GM21367 (cell line): ENCODE results near the gene SNRNP25.

Source experiments
- ATAC-seq: cut with Tn5 transposase; IDR thresholded peaks from one replicate; pipeline ENCODE4 v1.9.1; 2021; ENCODE audit not compliant: unreplicated experiment

SNRNP25 gene

DNA sequence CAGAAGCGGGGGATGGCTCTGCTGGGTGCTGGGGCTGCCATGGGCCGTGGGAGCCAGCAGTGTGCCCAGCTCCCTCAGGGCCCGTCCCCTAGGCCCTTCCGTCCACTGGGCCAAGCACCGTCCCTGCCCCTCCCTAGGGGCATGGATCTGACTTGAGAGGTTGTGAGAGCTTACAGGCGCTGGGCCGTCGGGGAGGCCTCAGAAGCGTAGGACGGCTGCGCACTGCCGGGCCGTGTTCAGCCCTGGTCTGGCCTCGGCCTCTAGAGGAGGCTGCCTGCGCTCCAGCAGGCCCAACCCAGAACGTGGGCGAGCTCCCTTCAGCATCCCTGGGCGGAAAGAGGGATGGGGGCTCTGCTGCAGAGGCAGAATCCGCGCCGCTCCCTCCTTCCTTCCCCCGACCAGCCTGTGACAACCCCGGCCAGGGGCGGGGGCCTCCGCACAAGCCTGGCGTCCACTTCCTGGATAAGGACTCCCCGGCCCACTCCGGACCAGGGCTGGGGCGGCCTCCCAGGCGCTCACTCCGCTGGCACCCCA is 23.7 kb downstream of the SNRNP25 start:
- peak; percentile 23 for ATAC-seq

DNA sequence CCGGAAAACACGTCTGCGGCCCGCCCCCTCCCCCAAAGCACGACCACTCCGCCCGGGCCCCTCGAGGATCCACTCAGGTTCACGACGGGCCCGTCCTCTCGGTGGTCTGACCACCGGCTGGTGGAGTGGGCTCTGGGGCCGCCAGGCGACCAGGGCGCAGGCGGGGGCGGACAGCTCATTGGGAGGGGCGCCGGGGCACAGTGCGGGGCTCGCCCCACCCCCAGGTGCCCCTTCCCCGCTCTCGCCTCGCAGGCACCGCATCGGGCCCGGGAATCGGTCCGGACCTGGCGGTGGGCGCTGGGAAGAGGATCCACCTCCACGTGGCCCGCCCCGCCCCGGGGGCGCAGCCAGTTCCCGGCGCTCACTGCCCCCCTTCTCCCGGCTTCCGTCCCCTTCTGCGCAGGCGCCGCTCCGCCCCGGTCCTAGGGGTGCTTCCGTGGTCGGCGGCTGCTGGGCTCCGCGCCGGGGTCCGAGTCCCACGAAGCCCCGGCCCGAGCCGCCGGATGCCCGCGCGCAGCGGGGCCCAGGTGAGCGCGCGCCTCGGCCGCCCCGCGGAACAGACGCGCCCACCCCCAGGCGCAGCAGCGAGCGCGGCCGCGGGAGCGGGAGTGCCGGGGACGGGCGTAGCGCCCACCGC is 24.3 kb downstream of the SNRNP25 start, which contains the start of gene MPG:
Gene MPG, plus strand, starts transcription at position 419 of the 637 bp plus-strand sequence. Its CDS starts 85 bp downstream, at position 504.
- peak; percentile 40 for ATAC-seq

DNA sequence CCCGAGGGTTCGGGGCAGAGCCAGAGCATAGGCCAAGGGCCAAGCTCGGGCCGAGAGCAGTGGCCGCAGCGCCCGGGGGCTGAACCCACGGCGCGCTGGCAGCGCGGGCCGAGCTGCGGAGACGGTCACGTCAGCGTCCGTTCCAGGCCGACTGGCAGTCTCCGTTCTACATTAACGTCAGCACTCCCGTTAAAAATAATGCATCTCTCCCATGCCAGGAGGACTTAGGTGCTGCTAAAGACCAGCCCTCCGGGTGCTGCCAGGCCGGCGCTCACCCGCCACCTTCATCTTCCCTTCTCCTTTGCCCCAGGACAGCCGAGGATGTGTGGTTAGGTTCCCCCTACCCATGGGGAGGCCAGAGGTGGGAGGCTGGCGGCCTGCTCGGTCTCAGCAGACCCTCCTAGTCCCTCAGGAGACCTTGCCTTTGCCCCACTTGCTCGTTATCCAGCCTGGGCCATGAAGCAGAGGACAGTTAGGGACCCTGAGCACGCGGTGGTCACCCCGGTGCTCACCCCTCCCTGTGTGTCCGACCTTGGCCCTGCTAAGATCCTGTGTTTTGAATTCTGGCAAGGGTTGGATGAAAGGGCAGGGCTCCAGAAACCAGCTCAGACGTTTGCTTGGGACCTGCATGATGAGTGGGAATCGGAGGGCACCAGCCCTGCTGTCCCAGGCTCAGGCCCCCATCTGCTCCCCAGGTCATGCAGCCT is 25.0 kb downstream of the SNRNP25 start:
- ATAC-seq, result no peak

DNA sequence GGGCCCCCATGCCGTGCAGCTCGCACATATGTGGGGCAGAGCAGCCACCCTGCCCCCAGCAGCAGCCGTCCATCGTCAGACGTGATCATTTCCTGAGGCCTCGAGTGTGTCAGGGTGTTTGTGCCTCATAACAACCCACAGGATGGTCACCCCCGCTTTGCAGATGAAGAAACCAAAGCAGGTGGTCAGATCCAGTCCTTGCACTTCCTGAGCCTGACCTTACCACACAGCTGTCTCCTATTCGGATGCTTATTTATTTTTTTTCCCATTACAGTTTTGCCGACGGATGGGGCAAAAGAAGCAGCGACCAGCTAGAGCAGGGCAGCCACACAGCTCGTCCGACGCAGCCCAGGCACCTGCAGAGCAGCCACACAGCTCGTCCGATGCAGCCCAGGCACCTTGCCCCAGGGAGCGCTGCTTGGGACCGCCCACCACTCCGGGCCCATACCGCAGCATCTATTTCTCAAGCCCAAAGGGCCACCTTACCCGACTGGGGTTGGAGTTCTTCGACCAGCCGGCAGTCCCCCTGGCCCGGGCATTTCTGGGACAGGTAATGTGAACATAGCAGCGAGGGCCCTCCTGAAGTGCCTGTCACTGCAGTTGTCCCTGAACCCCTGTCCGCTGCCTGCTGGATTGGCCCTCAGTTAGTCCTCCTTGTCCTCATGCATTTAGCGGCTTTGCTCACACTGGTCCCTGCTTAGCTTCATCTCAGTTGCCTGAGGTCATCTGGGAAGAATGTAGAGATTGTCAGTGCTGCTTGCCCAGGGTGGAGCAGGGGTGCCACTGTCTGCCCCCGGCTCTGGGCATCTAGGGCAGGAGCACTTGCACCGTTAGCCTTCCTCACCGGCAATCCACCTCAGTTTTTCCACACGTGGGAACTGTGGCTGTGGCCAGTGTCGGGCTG is 25.8 kb downstream of the SNRNP25 start:
- no peak for ATAC-seq

DNA sequence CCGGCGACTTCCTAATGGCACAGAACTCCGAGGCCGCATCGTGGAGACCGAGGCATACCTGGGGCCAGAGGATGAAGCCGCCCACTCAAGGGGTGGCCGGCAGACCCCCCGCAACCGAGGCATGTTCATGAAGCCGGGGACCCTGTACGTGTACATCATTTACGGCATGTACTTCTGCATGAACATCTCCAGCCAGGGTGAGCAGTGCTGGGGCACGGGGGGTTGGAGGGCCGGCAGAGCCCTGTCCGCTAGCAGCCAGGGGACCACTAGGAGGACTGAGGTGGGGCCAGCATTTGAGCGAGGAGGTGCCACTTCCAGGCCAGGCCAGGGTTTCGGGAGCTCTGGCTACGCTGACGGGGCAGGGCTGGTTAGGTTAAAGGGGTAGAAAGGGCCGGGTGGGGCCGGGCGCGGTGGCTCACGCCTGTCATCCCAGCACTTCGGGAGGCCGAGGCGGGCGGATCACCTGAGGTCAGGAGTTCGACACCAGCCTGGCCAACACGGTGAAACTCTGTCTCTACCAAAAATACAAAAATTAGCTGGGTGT is 29.5 kb downstream of the SNRNP25 start:
- no peak for ATAC-seq

DNA sequence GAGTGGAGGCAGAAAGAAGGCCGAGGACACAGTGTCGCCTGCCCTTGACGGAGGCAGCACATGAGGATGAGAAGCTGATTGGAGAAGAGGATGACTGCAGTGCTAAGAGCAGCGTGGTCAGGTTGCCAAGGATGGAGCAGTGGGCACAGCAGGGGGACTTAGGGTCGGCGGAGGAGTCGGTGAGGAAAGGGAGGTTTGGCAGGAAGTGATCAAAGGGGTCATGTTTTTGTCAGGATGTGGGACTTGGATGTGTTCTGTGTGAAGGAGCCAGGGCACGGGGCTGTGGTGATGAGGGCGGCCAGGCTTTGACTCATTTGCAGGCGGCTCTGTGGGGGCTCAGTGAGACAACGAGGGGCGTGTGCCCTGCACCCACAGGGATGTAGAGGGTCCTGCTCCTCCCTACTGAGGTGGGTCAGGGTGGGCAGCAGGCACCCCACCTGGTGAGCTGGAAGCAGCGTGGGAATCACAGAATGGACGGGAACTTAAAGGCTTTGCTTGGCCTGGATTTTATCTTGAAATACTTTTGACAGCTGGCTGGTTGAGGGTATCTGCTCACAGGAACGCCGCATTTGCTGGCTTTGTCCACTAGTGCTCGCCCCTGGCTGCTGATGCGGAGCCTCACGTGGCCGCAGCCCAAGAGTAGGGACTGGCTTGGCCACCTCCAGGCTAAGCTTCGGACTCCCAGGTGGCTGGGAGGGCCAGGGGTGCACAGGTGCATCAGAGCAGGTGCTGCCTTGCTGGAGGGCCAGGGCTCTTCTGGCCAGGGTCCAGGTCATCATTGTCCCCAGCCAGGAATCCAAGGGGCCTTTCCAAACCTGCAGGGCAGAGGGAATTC is 30.4 kb downstream of the SNRNP25 start:
- no peak for ATAC-seq

DNA sequence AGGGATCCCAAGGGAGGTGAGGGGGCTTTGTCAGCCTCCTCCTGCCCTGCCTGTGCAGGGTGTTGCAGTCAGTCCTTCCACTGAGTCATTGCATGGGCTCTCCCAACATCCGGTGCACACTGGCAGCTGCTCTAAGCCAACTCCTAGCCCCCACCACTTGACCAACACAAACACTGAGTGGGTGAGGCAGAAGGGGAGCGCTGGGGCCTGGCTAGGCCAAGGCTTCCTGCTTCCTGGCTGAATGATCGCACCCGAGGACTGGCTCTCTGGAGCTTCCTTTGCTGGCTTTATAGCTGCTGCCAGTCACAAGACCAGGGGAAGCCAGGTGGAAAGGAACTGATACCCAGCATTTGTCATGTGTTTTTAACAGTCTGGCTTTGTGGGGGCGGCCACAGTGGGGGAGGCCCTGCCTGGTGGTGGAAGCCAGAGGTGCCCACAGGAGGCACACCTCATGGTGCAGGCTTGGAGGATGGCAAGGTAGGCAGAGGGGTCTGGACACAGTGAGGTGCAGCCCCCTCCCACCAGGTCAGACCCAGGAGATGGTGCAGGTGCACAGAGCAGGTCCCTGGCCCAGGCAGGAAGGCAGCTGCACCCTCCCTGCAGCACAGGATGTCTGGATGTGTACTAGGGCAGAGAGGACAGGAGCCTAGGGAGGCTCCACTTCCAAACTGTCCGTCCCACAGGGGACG is 31.2 kb downstream of the SNRNP25 start:
- peak; percentile 49 for ATAC-seq

DNA sequence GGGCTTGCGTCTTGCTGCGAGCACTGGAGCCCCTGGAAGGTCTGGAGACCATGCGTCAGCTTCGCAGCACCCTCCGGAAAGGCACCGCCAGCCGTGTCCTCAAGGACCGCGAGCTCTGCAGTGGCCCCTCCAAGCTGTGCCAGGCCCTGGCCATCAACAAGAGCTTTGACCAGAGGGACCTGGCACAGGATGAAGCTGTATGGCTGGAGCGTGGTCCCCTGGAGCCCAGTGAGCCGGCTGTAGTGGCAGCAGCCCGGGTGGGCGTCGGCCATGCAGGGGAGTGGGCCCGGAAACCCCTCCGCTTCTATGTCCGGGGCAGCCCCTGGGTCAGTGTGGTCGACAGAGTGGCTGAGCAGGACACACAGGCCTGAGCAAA is 31.8 kb downstream of the SNRNP25 start:
- no peak for ATAC-seq

DNA sequence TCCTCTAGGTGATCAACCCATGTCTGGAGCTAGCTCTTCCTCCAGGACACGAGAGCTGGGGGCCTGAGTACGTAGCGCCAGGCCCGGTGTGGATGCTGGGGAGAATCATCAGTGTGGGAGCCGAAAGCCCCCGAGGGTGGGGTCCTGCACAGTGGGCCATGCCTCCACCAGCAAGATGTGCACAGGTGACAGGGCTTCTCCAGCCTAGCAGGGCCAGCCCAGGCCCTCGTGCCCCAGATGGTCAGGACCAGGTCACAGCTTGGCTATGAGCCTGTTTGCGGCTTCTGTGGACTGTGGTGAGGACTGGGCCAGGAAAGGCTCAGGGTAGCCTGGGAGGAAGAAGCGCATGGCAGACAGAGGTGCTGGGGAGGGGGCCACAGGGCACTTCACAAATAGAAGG is 32.2 kb downstream of the SNRNP25 start:
- ATAC-seq, result no peak

DNA sequence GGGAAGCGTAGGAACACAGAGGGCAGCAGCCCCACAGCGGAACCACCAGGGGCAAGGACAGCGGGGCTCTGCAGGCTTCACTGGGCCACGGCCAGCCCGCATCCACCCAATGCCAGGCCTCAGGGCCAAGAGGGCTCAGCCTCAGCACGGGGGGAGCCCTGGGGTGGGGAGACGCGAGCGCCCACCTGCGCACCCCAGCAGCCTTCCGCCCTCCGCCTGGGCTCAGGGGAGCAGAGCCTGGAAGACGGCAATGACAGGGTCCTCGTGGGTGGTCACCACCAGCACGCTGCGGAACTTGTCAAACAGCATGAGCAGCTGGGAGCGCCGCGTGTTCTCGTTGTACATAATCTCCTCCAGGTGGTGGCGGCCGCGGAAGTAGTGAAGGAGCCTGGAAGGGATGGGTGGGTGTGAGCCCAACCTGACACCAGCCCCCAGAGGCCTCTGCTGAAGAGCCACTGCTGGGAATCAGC is 32.9 kb downstream of the SNRNP25 start:
- no peak for ATAC-seq

DNA sequence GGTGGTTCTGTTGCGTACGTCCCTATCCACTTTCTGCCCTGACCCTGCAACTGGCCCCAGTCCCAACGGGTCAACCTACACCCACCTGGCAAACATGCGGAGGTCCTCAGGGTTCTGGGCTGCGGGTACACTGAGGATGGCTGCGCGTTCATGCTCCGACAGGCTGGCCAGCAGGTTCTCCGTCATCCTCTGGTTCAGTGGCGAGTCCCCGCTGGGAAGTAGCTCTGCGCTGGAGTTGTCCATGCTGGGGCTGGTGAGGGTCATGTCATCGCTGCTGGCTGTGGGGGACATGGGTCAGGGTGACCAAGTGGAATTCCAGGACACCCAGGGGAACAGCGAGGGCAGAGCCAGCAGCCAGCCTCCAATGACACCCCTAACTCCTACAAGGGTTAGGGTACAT is 35.0 kb downstream of the SNRNP25 start:
- no peak for ATAC-seq

DNA sequence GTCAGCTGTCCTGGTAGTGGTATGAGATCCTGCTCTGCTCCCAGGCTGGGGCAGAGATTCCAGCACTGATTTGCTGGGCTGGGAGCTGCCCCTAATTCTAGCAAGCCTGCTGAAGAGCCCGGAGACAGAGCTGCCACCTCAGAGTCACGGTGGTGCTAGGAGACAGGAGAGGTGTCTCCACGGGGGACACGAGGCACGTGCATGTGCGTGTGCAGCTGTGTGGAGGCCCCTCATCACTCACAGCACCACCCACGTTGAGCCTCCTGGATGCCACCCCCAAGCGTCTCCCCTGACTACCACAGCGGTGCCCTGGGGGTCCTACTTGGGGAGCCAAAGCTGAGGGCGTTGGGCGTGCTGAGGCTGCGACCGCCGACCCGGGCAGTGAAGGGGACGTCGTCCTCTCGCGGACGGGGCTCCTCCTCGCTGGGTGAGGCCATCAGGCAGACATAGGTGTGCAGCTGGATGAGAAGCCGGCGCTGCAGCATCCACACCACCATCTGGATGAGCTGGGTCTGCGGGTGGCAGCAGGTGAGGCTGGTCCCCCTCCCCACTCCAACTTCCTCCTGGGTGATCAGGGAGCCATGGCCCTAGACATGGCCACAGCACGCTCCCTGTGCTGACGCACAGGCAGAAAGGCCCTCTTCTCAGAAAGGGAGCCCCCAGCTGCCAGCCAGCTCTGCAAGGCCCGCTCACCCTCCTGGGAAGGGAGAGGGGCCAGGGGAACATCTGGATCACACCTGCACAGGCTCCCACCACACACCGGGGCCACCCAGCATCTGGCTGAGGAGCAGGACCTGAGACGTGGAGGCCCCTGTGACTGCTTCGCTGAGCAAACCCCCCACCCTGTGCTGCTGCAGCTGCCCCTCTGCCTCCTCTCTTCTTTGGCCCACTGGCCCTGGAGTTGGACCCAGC is 36.0 kb downstream of the SNRNP25 start:
- no peak for ATAC-seq

DNA sequence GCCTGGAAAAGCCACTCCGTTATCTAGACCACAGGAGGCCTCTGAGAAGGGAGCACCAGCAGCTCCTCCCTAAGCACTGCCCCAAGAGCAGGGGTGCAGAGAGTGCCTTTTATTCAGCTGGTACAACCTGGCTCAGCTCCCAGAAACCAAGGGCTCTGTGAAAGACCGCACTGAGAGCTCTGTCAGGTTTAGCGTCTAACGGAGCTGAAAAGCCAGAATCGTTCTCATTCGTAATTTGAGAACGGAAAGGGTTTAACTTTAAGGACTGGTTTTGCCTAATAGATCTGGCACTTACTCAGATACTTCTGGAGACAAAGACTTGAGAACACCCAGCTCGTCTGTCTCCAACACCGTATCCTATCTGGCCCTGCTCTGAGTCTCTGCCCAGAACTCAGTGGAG is 37.9 kb downstream of the SNRNP25 start:
- no peak for ATAC-seq

DNA sequence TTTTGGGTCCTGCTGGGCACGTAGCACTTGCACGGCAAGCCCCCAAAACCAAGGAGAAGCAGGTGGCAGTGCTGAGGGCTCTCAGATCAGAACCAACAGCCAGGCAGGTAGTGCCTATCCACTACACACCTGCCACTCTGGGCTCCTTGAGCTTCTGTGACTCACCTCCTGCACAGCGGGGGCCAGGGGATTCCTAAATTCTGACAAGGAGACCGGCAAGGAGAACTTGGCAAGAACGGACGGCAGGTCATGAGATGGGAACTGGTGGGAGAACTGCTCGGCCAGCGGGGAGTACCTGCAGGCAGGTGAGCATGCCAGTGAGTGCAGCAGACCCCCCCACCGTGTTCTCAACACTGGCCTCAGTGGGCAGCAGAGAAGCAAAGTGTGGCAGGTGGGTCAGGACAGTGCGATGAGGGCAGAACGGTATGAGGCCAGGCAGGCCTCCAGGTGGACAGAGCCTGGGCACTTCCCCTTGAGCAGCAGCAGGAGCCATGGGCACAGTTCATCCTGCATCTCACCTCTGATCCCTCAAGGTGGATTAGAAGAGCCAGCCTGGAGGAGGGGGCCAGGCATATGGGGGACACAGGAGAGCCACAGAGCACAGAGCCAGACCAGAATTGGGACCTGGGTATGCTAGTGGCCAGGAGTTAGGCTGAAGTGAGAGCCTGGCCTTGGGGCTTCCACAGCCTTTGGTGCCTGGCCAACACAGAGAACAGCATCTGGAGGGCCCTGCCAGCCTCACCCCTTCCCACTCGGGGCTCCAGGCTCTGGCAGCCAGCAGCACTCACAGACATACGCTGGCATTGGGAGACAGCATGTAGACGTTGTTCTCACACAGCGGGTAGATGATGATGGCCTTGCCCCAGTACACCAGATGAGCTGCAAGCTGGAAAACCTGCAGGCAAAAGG is 39.1 kb downstream of the SNRNP25 start:
- no peak for ATAC-seq

DNA sequence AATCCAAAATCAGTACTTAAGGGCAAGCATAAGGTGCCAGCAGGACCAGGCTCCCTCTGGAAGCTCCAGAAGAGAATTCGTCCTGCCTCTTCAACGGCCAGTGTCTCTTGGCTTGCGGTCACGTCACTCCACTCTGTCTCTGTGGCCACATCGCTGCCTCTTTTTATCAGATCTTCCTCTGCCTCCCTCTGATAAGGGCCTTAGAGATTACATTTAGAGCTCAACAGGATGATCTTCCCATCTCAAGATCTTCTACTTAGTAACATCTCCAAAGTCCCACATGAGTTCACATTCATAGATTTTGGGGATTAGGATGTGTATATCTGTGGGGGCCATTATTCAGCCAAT is 41.3 kb downstream of the SNRNP25 start:
- ATAC-seq, result no peak

DNA sequence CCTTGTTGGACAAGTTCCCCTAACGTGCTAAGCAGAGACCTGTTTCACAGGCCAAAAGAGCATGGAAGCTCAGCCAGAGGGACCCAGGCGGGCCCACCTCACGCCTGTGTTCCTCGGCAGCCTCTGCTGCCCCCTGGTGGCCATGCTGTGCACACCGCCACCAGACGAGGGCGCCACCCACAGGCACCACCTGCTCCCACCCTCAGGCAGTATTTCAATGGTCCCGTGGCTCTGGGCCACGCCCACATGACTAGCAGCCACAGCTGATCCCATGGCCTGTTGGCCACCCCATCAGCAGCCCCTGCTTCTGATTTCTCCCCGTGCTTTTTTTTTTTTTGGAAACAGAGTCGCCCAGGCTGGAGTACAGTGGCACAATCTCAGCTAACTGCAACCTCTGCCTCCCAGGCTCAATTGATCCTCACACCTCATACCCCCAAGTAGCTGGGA is 43.3 kb downstream of the SNRNP25 start:
- ATAC-seq, result no peak

DNA sequence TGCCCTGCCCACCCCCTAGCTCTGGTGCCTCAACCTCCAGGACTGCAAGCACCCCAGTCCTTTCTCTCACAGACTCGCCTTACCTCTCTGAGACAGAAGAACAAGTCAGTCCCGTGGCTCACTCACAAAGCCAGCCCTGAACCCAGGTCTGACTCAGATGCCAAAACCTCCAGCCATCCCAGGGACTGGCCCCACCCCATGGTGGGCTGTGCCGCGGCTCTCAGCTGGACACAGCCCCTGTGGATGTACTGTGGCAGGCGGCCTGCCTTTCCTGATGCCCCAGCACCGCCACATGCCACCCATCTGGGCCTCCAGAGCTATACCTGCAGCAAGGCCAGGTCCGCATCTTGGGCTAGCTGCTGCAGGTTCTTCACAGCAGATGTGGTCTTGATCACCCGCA is 44.2 kb downstream of the SNRNP25 start:
- ATAC-seq, result no peak

DNA sequence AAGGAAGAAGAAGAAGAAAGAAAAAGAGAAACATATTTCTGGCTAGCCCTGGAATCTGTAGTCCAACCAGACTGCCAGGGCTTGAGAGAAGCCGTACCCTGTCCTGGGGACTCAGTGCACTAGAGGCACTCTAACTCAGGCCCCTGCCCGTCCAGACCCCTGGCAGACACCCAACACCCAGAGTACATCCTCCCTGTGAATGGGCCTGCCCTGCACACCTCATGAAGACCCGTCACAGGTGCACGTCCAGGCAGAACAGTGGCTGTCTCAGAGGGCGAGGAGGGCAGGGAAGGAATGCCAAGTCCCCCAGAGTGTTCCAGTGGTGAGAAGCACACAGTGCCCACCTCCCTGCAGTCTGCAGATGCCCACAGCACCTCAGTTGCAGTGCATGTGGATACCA is 47.4 kb downstream of the SNRNP25 start:
- ATAC-seq, result no peak
